Heart left ventricle (tissue), 13 donors: Measurements from ENCODE around the gene DDX42.

Source experiments
- POLR2A ChIP-seq, 2 donors: fragments of 450-650 bp; IDR thresholded peaks; one replicate each; pipeline ENCODE4 v1.6.1; 2017; ENCODE audit warnings: antibody characterized with exemption in 2 of 2, mild to moderate bottlenecking in 2 of 2, moderate library complexity in 2 of 2
- TF ChIP-seq, protein P1 (sequence below), 12 donors: fragments of 200-600 bp; sonication (generic) in 4 of 12; IDR thresholded peaks; one replicate each; pipeline versions ENCODE4 v1.5.0 to v1.8.0; 2018 to 2022; ENCODE audit warnings: antibody characterized with exemption in 12 of 12, mild to moderate bottlenecking in 5 of 12
- donor health status: ischemic (EF 13 %, LVEDD 7.1; RV severe dilation, severe dysfunction).
- donor health status: DM: no; HTN: yes; CAD: no.
- donor health status: DM: no; HTN: no; CAD: no.
- donor health status: ischemic (EF 25% LVEDD 6.9; RV normal size, moderate dysfunction).
- donor health status: ischemic (EF 25% LVEDD 5.7; RV mildly dilated, moderate dysfunction).
- donor health status: ischemic (EF 35%, LVEDD 5.7; RV mildly dilated, moderate dysfunction).
- donor health status: nonischemic (EF 11% LVEDD 7.7; RV severe dilation, severe dysfunction).
- donor health status: DM: yes; HTN: yes; CAD: no.
- donor health status: PGD.
- donor health status: ischemic (EF 29% LVEDD 5.4; RV normal size, mild dysfunction).
- donor health status: nonischemic (EF 23%, LVEDD 6.1; RV moderate dilation, normal function).

GRCh38 chr17:63830278-63830677 is 56.3 kb downstream of the DDX42 start:
- no peak for TF ChIP-seq POLR2A (IDR thresholded peaks at IDR 0.05)
- TF ChIP-seq, protein P1, sequence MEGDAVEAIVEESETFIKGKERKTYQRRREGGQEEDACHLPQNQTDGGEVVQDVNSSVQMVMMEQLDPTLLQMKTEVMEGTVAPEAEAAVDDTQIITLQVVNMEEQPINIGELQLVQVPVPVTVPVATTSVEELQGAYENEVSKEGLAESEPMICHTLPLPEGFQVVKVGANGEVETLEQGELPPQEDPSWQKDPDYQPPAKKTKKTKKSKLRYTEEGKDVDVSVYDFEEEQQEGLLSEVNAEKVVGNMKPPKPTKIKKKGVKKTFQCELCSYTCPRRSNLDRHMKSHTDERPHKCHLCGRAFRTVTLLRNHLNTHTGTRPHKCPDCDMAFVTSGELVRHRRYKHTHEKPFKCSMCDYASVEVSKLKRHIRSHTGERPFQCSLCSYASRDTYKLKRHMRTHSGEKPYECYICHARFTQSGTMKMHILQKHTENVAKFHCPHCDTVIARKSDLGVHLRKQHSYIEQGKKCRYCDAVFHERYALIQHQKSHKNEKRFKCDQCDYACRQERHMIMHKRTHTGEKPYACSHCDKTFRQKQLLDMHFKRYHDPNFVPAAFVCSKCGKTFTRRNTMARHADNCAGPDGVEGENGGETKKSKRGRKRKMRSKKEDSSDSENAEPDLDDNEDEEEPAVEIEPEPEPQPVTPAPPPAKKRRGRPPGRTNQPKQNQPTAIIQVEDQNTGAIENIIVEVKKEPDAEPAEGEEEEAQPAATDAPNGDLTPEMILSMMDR (IDR thresholded peaks at IDR 0.05) = no peak
